GM06990 (cell line): ENCODE results near the gene NBEA.

Source experiments
- DNase-seq: peaks from one replicate; pipeline ENCODE4 v3.0.0-alpha.2; 2011; ENCODE audit not compliant: insufficient read length; ENCODE audit errors: extremely low read depth
- H3K27me3 ChIP-seq: replicated peaks from 2 replicates; pipeline ENCODE4 v1.6.0; 2011; ENCODE audit warnings: low read length; ENCODE audit not compliant: control insufficient read depth, insufficient read depth
- H3K36me3 ChIP-seq: 2 replicates; pipeline ENCODE4 v1.5.1; 2011; ENCODE audit warnings: low read length; ENCODE audit not compliant: control insufficient read depth, insufficient read depth
- H3K4me3 ChIP-seq: replicated peaks from 2 replicates; pipeline ENCODE4 v1.5.1; 2011; ENCODE audit warnings: low read depth, mild to moderate bottlenecking, control low read depth, low read length
- TF ChIP-seq, protein P1 (sequence below): IDR thresholded peaks from 2 replicates; pipeline ENCODE4 v1.5.1; 2011; ENCODE audit warnings: low read length, control low read depth, mild to moderate bottlenecking, inconsistent platforms; ENCODE audit not compliant: insufficient read depth, poor library complexity, severe bottlenecking

The NBEA gene

DNA sequence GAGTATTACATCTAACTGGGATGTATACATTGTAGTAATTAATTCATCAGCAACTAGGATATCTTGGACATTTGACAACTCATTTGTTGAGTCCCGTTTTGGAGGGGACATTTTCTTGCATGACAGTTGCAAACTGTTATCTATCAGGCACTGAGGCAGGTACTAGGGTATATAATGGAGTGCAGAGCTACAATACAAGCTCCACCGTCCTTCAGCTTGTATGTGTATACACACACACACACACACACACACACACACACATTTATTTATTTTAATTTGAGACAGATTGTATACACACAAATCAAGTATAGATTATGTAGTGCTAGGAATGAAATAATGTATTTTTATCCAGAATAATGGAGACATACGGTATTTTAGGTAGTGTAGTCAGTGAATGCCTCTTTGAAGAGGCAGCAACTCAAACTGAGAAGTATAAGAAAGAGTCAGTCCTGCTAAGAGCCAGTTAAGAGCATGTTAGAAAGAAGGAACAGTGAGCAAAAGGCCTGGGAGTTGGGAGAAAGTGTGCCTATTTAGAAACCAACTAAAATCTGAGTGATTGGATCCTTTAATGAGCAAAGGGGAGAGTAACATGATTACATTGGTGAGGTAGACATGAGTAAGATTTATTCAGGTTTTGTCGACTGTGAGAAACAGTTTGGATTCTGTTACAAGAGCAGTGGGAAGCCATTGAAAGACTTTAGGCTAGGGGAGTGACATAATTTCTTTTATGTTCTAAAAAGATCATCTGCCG lies 74.5 kb downstream of the NBEA start:
- TF ChIP-seq, protein P1, sequence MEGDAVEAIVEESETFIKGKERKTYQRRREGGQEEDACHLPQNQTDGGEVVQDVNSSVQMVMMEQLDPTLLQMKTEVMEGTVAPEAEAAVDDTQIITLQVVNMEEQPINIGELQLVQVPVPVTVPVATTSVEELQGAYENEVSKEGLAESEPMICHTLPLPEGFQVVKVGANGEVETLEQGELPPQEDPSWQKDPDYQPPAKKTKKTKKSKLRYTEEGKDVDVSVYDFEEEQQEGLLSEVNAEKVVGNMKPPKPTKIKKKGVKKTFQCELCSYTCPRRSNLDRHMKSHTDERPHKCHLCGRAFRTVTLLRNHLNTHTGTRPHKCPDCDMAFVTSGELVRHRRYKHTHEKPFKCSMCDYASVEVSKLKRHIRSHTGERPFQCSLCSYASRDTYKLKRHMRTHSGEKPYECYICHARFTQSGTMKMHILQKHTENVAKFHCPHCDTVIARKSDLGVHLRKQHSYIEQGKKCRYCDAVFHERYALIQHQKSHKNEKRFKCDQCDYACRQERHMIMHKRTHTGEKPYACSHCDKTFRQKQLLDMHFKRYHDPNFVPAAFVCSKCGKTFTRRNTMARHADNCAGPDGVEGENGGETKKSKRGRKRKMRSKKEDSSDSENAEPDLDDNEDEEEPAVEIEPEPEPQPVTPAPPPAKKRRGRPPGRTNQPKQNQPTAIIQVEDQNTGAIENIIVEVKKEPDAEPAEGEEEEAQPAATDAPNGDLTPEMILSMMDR, result no peak
- Histone ChIP-seq H3K27me3 (no peaks in the 10 kb centered on the region), H3K36me3 (no peaks in the 10 kb centered on the region), H3K4me3 (no peak overlapping the region)
- DNase-seq, result no peak

DNA sequence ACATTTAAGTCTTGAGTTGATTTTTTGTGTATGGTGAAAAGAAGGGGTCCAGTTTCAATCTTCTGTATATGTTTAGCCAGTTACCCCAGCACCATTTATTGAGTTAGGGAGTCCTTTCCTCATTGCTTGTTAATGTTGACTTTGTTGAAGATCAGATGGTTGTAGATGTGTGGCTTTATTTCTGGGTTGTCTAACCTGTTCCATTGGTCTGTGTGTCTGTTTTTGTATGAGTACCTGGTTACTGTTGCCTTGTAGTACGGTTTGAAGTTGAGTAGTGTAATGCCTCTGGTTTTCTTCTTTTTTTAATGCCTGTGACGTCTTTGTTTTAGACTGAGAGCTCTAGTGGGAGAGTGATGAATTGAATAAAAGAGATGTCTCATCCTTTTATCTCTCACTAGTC lies 83.2 kb downstream of the NBEA start:
- H3K27me3 ChIP-seq, result no peaks in the 10 kb centered on the region
- DNase-seq, result no peak
- H3K36me3 ChIP-seq, result no peaks in the 10 kb centered on the region
- no peak overlapping the region for H3K4me3 ChIP-seq
- TF ChIP-seq, protein P1, result no peak

DNA sequence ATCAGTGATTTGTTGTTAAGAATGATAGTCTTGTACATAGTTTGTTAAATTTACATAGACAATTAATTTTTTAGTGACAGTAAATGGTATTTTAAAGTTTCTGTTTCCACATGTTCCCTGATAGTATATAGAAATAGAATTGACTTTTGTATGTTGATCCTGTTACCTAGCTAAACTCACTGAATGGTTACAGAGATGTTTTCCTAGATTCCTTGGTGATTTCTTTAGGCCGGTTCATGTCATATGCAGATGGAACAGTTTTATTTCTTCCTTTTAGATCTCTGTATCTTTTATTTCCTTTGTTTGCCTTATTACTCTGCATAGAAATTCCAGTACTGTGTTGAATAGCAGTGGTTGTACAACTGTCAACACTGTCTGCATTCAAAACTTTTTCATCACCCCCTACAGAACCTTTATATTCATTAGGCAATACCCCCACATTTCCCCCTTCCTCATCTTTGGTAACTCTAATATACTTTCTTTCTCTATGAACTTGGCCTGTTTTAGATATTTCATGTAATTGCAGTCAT lies 86.3 kb downstream of the NBEA start:
- Histone ChIP-seq H3K36me3 (no peaks in the 10 kb centered on the region), H3K27me3 (no peaks in the 10 kb centered on the region), H3K4me3 (no peak overlapping the region)
- TF ChIP-seq, protein P1, result no peak
- DNase-seq, result no peak

DNA sequence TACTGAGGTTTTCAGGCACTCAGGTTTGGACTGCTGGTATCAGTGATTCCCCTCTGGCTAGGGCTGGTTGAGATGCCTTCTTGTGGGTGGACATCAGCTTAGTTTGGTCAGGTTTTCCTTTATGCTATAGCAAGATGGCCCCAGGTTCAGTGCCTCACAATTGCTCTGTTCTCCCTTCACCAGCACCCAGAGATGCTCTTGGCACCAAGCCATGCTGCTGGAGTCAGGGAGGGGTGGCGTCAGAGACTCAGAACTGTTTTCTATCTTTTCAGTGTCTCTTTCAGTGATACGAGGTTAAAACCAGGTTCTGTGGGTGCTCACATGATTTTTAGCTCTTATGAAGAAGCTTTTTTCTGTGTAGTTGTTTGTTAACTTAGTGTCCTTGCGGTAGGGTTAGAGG lies 96.9 kb downstream of the NBEA start:
- TF ChIP-seq, protein P1, result no peak

DNA sequence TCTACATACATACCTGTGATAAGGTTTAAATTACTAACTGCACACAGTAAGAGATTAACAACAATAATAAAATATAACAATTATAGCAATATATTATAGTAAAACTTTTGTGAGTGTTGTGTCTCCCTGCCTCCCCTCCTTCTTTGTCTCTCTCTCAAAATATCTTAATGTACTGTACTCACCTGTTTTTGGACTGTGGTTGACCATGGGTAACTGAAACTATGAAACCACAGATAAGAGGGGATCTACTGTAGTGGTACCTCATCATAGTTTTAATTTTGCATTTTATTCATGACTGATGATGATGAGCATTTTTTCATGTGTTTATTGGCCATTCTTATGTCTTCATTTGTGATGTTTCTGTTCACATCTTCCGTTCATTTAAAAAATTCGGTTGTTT lies 104.5 kb downstream of the NBEA start:
- no peaks in the 10 kb centered on the region for H3K27me3 ChIP-seq
- H3K4me3 ChIP-seq, result no peak overlapping the region
- H3K36me3 ChIP-seq, result no peaks in the 10 kb centered on the region
- TF ChIP-seq, protein P1, result no peak
- DNase-seq, result no peak

More for the DNA sequence above, 96.9 kb downstream of the NBEA start:
- Histone ChIP-seq H3K36me3 (no peaks in the 10 kb centered on the region), H3K27me3 (no peaks in the 10 kb centered on the region), H3K4me3 (no peak overlapping the region)
- no peak for DNase-seq

DNA sequence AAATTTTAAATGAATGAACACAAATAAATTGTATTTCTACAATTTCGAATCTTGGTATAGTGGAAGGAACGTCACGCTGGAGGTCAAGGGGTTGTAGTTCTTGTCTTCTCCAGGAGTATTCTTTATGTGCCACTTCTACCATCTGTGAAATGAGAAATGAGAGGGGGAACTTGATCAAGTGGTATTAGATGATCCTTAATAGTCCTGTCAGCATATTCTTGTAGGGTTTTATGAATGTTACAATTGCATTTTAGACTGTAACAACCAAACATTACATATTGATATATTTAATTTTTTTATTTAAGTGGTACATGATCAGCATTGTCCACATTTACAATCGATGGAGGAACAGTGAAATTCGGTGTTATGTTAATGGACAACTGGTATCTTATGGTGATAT lies 113.6 kb downstream of the NBEA start:
- Histone ChIP-seq H3K4me3 (no peak overlapping the region), H3K27me3 (no peaks in the 10 kb centered on the region), H3K36me3 (no peaks in the 10 kb centered on the region)
- TF ChIP-seq, protein P1, result no peak
- no peak for DNase-seq
